ENCODE measurements around the gene NCK2.

Gene NCK2

GRCh38 chr2:105779394-105779793 lies 34.7 kb downstream of the NCK2 start:
- DNase-seq, result no peak

GRCh38 chr2:105780606-105781005 lies 35.9 kb downstream of the NCK2 start:
- DNase-seq, result no peak

GRCh38 chr2:105781274-105781978 lies 36.7 kb downstream of the NCK2 start:
- DNase-seq, result no peak

- no peak for DNase-seq
Measured at GRCh38 chr2:105782123-105782522, 37.4 kb downstream of the NCK2 start.

- no peak for DNase-seq
Measured at GRCh38 chr2:105782646-105783045, 37.9 kb downstream of the NCK2 start.

- DNase-seq, result no peak
Measured at GRCh38 chr2:105783151-105783738, 38.5 kb downstream of the NCK2 start.

GRCh38 chr2:105783972-105784371 lies 39.3 kb downstream of the NCK2 start:
- no peak for DNase-seq

- no peak for DNase-seq
Measured at GRCh38 chr2:105784589-105784988, 39.9 kb downstream of the NCK2 start.

GRCh38 chr2:105785095-105785847 lies 40.6 kb downstream of the NCK2 start:
- DNase-seq, result no peak

GRCh38 chr2:105786231-105787230 lies 41.8 kb downstream of the NCK2 start:
- DNase-seq, result no peak

GRCh38 chr2:105787376-105788318 lies 42.9 kb downstream of the NCK2 start:
- DNase-seq, result peak; percentile 30

- no peak for DNase-seq
Measured at GRCh38 chr2:105788670-105789290, 44.1 kb downstream of the NCK2 start.

- DNase-seq, result no peak
Measured at GRCh38 chr2:105789745-105790460, 45.2 kb downstream of the NCK2 start.

- DNase-seq, result no peak
Measured at GRCh38 chr2:105790461-105791149, 45.9 kb downstream of the NCK2 start.

- no peak for DNase-seq
Measured at GRCh38 chr2:105791229-105791628, 46.5 kb downstream of the NCK2 start.

- no peak for DNase-seq
Measured at GRCh38 chr2:105792561-105792960, 47.8 kb downstream of the NCK2 start.

GRCh38 chr2:105793196-105793975 lies 48.7 kb downstream of the NCK2 start:
- no peak for DNase-seq

- DNase-seq, result no peak
Measured at GRCh38 chr2:105794926-105795574, 50.3 kb downstream of the NCK2 start.

- DNase-seq, result no peak
Measured at GRCh38 chr2:105795575-105795934, 50.8 kb downstream of the NCK2 start.

Measured in DMS53 (cell line).